ENCODE results near the gene VPS4B. TPM values are rescaled to one million over a fixed set of nuclear protein-coding genes. Genes with fewer than 3 reads are reported as not detected.
"Not testable (repeated sequence)": the region's sequence is repeated elsewhere in the genome, so short reads cannot be mapped to it uniquely, and the experiment has no call there.

Gene VPS4B
- total RNA-seq, 6 experiments from 2014 or later = 55.5 to 69.3 (median 60.1) TPM

DNA sequence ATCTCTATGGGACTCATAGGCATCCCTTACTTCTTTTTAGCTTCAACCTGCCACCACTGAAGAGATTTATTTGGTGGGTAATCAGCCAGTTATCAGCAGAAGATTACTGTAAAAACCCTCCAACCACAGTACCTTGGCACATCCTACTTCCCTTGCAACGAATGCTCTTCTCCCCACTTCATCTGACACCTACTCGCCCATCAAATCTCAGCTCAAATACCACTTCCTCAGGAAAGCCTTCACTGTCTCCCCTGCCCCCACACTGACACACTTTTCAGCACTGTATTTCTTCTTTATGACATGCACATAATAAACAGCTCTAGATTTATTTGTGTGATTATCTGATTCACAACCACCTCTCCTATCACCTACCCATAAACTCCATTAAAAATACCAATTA lies 58.3 kb downstream of the VPS4B start:
- H3K4me1 Mint-ChIP-seq (ENCODE audit: low read depth) = peaks cover 36% of the 10 kb centered on the region
- H3K36me3 Mint-ChIP-seq (ENCODE audit: low read depth) = peaks cover 27% of the 10 kb centered on the region
- H3K27me3 Mint-ChIP-seq (ENCODE audit: insufficient read depth) = 0 out of 2 replicates have a peak, but pooled peaks cover 1% of the 10 kb centered on the region
- TF ChIP-seq, protein P1, sequence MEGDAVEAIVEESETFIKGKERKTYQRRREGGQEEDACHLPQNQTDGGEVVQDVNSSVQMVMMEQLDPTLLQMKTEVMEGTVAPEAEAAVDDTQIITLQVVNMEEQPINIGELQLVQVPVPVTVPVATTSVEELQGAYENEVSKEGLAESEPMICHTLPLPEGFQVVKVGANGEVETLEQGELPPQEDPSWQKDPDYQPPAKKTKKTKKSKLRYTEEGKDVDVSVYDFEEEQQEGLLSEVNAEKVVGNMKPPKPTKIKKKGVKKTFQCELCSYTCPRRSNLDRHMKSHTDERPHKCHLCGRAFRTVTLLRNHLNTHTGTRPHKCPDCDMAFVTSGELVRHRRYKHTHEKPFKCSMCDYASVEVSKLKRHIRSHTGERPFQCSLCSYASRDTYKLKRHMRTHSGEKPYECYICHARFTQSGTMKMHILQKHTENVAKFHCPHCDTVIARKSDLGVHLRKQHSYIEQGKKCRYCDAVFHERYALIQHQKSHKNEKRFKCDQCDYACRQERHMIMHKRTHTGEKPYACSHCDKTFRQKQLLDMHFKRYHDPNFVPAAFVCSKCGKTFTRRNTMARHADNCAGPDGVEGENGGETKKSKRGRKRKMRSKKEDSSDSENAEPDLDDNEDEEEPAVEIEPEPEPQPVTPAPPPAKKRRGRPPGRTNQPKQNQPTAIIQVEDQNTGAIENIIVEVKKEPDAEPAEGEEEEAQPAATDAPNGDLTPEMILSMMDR (IDR thresholded peaks at IDR 0.05) = no peak
- no peak overlapping the region; the same call in 1 of the 2 replicates for H3K27ac Mint-ChIP-seq
- no peak overlapping the region for H3K4me3 Mint-ChIP-seq
- no peaks in the 10 kb centered on the region for H3K9me3 Mint-ChIP-seq
- no peak for DNase-seq

DNA sequence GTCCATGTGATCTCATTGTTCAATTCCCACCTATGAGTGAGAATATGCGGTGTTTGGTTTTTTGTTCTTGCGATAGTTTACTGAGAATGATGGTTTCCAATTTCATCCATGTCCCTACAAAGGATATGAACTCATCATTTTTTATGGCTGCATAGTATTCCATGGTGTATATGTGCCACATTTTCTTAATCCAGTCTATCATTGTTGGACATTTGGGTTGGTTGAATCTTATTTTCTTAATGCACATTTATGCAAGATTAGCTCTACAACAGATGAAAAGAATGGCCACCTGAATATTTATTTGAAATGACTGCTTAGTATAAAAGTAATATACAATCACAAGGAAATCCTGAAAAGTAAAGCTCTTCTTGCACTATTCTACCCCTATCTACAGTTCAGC lies 58.9 kb downstream of the VPS4B start:
- peaks cover 27% of the 10 kb centered on the region for H3K36me3 Mint-ChIP-seq (ENCODE audit: low read depth)
- DNase-seq; H3K9me3 Mint-ChIP-seq; H3K27ac Mint-ChIP-seq; H3K27me3 Mint-ChIP-seq (ENCODE audit: insufficient read depth); H3K4me3 Mint-ChIP-seq: not testable (repeated sequence)
- peaks cover 30% of the 10 kb centered on the region for H3K4me1 Mint-ChIP-seq (ENCODE audit: low read depth)

DNA sequence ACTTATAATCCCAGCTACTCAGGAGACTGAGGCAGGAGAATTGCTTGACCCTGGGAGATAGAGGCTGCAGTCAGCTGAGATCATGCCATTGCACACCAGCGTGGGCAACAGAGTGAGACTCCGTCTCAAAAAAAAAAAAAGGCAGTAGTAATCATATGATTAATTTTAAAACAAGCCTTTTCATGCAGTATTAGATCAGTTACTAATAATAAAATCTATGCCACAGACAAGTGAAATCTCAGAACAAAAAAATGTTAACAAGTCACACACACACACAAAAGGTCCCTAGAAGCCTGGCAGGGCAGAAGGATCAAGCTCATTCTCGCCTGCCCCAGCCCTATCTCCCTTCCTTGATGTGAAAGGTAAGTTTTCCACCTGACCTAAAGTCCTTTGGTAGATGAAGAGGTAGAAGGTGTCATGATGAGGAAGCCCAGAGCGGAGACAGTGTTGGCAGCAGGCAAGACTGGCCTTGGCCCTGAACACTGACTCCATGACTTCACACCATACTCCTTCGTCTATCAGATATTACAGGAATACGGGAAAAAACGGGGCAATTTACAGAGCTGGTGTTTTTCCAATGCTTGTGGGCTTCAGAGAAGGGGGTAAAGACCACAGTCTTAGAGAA lies 65.9 kb downstream of the VPS4B start:
- Mint-ChIP-seq H3K4me3 (no peak overlapping the region), H3K27me3 (ENCODE audit: insufficient read depth) (no peaks in the 10 kb centered on the region), H3K36me3 (ENCODE audit: low read depth) (peaks cover 20% of the 10 kb centered on the region), H3K9me3 (no peaks in the 10 kb centered on the region), H3K27ac (no peak overlapping the region), H3K4me1 (ENCODE audit: low read depth) (no peaks in the 10 kb centered on the region)
- TF ChIP-seq, protein P1 (IDR thresholded peaks at IDR 0.05) = no peak
- no peak for DNase-seq

DNA sequence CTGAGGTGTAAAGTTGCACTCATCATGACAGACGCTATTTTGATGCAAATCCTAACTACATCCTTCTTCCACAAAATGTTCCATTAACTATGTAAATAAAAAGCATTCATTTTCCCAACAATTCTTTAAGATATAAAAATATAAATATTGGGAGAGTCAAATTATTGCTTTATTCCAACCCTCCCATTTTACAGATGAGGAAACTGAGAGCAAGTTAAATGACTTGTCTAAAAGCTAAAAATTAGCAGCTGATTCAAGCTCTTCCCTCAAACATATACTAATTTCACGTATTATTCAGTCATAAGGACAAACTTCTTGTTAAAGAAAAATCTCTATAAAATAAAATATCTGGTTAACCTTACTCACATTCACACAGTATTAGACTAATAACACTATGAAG lies 72.0 kb downstream of the VPS4B start:
- H3K36me3 Mint-ChIP-seq (ENCODE audit: low read depth) = peaks cover 30% of the 10 kb centered on the region
- no peak overlapping the region for H3K4me3 Mint-ChIP-seq
- H3K27ac Mint-ChIP-seq = no peak overlapping the region

DNA sequence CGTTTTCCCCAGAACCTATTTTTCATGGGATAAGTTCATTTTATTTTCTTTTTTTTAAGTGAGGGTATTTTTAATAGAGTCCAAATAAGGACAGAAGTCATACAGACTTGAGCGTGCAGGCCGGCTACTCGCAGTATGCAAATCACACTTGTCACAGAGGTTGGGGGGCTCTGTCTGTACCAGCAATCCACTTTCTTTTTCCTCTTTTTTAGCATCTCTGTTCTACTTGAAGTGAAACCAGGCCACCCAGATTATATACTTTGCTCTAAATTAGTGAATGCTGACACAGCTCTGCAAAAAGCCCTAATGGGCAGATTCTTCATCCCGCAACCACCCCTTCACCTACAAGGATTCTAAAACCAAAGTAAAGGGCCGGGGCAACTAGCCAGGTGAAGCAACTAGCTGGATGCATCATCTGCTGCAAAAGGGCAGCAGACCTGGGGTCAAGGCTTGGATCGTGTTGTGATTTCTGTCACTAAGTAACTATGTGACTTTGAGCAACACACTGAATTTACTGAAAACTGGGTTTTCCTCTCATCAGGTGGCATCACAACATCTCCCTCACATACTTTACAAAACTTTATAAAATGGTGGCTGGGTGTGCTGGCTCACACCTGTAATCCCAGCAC lies 73.7 kb downstream of the VPS4B start:
- peaks cover 23% of the 10 kb centered on the region for H3K4me1 Mint-ChIP-seq (ENCODE audit: low read depth)

More for the DNA sequence above, 72.0 kb downstream of the VPS4B start:
- no peaks in the 10 kb centered on the region for H3K9me3 Mint-ChIP-seq
- DNase-seq = no peak
- TF ChIP-seq, protein P1 (IDR thresholded peaks at IDR 0.05) = no peak
- peaks cover 23% of the 10 kb centered on the region for H3K4me1 Mint-ChIP-seq (ENCODE audit: low read depth)
- H3K27me3 Mint-ChIP-seq (ENCODE audit: insufficient read depth) = no peaks in the 10 kb centered on the region; the same call in 1 of the 2 replicates

More for the DNA sequence above, 73.7 kb downstream of the VPS4B start:
- Mint-ChIP-seq H3K36me3 (ENCODE audit: low read depth) (peaks cover 38% of the 10 kb centered on the region), H3K9me3 (no peaks in the 10 kb centered on the region), H3K27ac (no peak overlapping the region), H3K27me3 (ENCODE audit: insufficient read depth) (no peaks in the 10 kb centered on the region; the same call in 1 of the 2 replicates), H3K4me3 (no peak overlapping the region)
- TF ChIP-seq, protein P1 (IDR thresholded peaks at IDR 0.05) = no peak
- no peak for DNase-seq

Data from HFFc6 (cell line).